Skeletal muscle tissue (tissue), 4 donors: ENCODE data around the gene IGSF23. TPM values are rescaled to one million over a fixed set of nuclear protein-coding genes. Genes with fewer than 3 reads are reported as not detected.

Source experiments
- H3K27ac ChIP-seq: one replicate; pipeline ENCODE4 v1.7.0; 2013; ENCODE audit warnings: mild to moderate bottlenecking, low read depth, low read length, inconsistent platforms
- H3K27me3 ChIP-seq, 3 donors: one replicate each; pipeline ENCODE4 v1.7.0; 2013; ENCODE audit warnings: low read length in 3 of 3; ENCODE audit not compliant: control insufficient read depth in 3 of 3, insufficient read depth in 3 of 3
- H3K36me3 ChIP-seq, 3 donors: one replicate each; pipeline ENCODE4 v1.7.0; 2013; ENCODE audit warnings: low read length in 3 of 3; ENCODE audit not compliant: control insufficient read depth in 3 of 3, insufficient read depth in 3 of 3
- H3K4me1 ChIP-seq, 3 donors: one replicate each; pipeline ENCODE4 v1.7.0; 2013; ENCODE audit warnings: low read length in 3 of 3, mild to moderate bottlenecking in 3 of 3; ENCODE audit not compliant: control insufficient read depth in 3 of 3, insufficient read depth in 3 of 3
- H3K4me3 ChIP-seq, 3 donors: one replicate each; pipeline ENCODE4 v1.7.0; 2013; ENCODE audit warnings: low read length in 3 of 3
- H3K9ac ChIP-seq, 3 donors: one replicate each; pipeline ENCODE4 v1.7.0; 2013; ENCODE audit warnings: low read length in 3 of 3, mild to moderate bottlenecking in 3 of 3, moderate library complexity in 2 of 3, low read depth in 1 of 3
- H3K9me3 ChIP-seq, 3 donors: one replicate each; pipeline ENCODE4 v1.7.0; 2013; ENCODE audit warnings: low read length in 3 of 3; ENCODE audit not compliant: control insufficient read depth in 3 of 3
- total RNA-seq: library from RNA; depleted of rRNA; stranded (reverse); fragments of >200 nt; gene quantifications from one replicate; pipeline ENCODE4 v1.2.3, GENCODE V29; 2014
- donor health status: Osteomylitis.

Gene IGSF23
- total RNA-seq, 1 donor from 2014 or later: not detected

GRCh38 chr19:44636439-44637389 is 23.4 kb downstream of the IGSF23 start:
- H3K4me3 ChIP-seq: no peak overlapping the region
- no peak overlapping the region for H3K9ac ChIP-seq
- H3K27me3 ChIP-seq: no peaks in the 10 kb centered on the region
- H3K36me3 ChIP-seq: no peaks in the 10 kb centered on the region
- peaks cover 3 to 24% (median 15%) of the 10 kb centered on the region in 3 donors for H3K4me1 ChIP-seq
- no peaks in the 10 kb centered on the region for H3K9me3 ChIP-seq
- no peak overlapping the region for H3K27ac ChIP-seq

GRCh38 chr19:44637390-44637764 is 24.0 kb downstream of the IGSF23 start:
- Histone ChIP-seq H3K9ac (no peak overlapping the region), H3K4me1 (peaks cover 3 to 24% (median 15%) of the 10 kb centered on the region in 3 donors), H3K9me3 (no peaks in the 10 kb centered on the region), H3K27me3 (no peaks in the 10 kb centered on the region), H3K4me3 (no peak overlapping the region), H3K36me3 (no peaks in the 10 kb centered on the region), H3K27ac (no peak overlapping the region)

- Histone ChIP-seq H3K36me3 (peaks cover 0 to 2% (median 0%) of the 10 kb centered on the region in 3 donors), H3K9me3 (no peaks in the 10 kb centered on the region), H3K27ac (no peak overlapping the region), H3K9ac (peak overlapping the region in 1 of 3 donors; percentile 38), H3K4me1 (peaks cover 10 to 31% (median 23%) of the 10 kb centered on the region in 3 donors), H3K4me3 (no peak overlapping the region), H3K27me3 (no peaks in the 10 kb centered on the region)
These were observed 27.2 kb downstream of the IGSF23 start for GRCh38 chr19:44640518-44640917.

- H3K36me3 ChIP-seq: peaks cover 0 to 2% (median 0%) of the 10 kb centered on the region in 3 donors
- H3K27ac ChIP-seq: no peak overlapping the region
- H3K9me3 ChIP-seq: no peaks in the 10 kb centered on the region
- no peak overlapping the region for H3K9ac ChIP-seq
- H3K4me1 ChIP-seq: peaks cover 13 to 35% (median 26%) of the 10 kb centered on the region in 3 donors
- H3K4me3 ChIP-seq: no peak overlapping the region
- no peaks in the 10 kb centered on the region for H3K27me3 ChIP-seq
These were observed 28.3 kb downstream of the IGSF23 start for GRCh38 chr19:44641501-44642265.

GRCh38 chr19:44642377-44642776 is 29.0 kb downstream of the IGSF23 start:
- no peak overlapping the region for H3K9ac ChIP-seq
- H3K9me3 ChIP-seq: no peaks in the 10 kb centered on the region
- peaks cover 18 to 39% (median 30%) of the 10 kb centered on the region in 3 donors for H3K4me1 ChIP-seq
- no peak overlapping the region for H3K4me3 ChIP-seq
- no peaks in the 10 kb centered on the region for H3K27me3 ChIP-seq
- peaks cover 0 to 2% (median 2%) of the 10 kb centered on the region in 3 donors for H3K36me3 ChIP-seq
- no peak overlapping the region for H3K27ac ChIP-seq

- Histone ChIP-seq H3K9me3 (no peaks in the 10 kb centered on the region), H3K27ac (peak within 1 kb of the TSS; percentile 87), H3K27me3 (no peaks in the 10 kb centered on the region), H3K36me3 (peaks cover 0 to 3% (median 2%) of the 10 kb centered on the region in 3 donors), H3K4me1 (peaks cover 32 to 50% (median 42%) of the 10 kb centered on the region in 3 donors), H3K9ac (peak within 1 kb of the TSS; percentile 81 to 90 (median 85)), H3K4me3 (peak within 1 kb of the TSS; percentile 86 to 94 (median 91))
These were observed 30.4 kb downstream of the IGSF23 start, which contains the start of gene PVR for GRCh38 chr19:44643605-44644401. PVR (plus strand) TSS chr19:44643910; CDS start chr19:44644097, 187 bp downstream.

GRCh38 chr19:44644402-44645016 is 31.1 kb downstream of the IGSF23 start:
- Histone ChIP-seq H3K27ac (peak overlapping the region; percentile 87), H3K4me1 (peaks cover 36 to 57% (median 46%) of the 10 kb centered on the region in 3 donors), H3K4me3 (peak overlapping the region; percentile 86 to 94 (median 91)), H3K27me3 (no peaks in the 10 kb centered on the region), H3K36me3 (peaks cover 0 to 3% (median 2%) of the 10 kb centered on the region in 3 donors), H3K9ac (peak overlapping the region; percentile 81 to 90 (median 85)), H3K9me3 (no peaks in the 10 kb centered on the region)

GRCh38 chr19:44645407-44646048 is 32.2 kb downstream of the IGSF23 start:
- H3K27me3 ChIP-seq: no peaks in the 10 kb centered on the region
- no peak overlapping the region for H3K27ac ChIP-seq
- no peak overlapping the region for H3K9ac ChIP-seq
- no peaks in the 10 kb centered on the region for H3K9me3 ChIP-seq
- peaks cover 41 to 62% (median 42%) of the 10 kb centered on the region in 3 donors for H3K4me1 ChIP-seq
- H3K4me3 ChIP-seq: no peak overlapping the region
- H3K36me3 ChIP-seq: peaks cover 10 to 12% (median 11%) of the 10 kb centered on the region in 3 donors
